Vagina (tissue), 2 donors: ENCODE data around the gene ADGRB2. TPM values are rescaled to one million over a fixed set of nuclear protein-coding genes. Genes with fewer than 3 reads are reported as not detected.

Experiments
- DNase-seq, 2 donors: peaks; one replicate each; pipeline ENCODE4 v3.0.0-alpha.2; 2017; ENCODE audit errors: extremely low spot score in 2 of 2
- H3K27ac ChIP-seq: fragments of 200-600 bp; sonication (generic); one replicate; pipeline ENCODE4 v1.5.1; 2019
- H3K27me3 ChIP-seq: fragments of 200-600 bp; sonication (generic); one replicate; pipeline ENCODE4 v1.5.1; 2019
- H3K36me3 ChIP-seq, 2 donors: fragments of 200-600 bp; sonication (generic); one replicate each; pipeline ENCODE4 v1.5.1; 2017 to 2019
- H3K4me1 ChIP-seq: fragments of 200-600 bp; sonication (generic); one replicate; pipeline ENCODE4 v1.5.1; 2019
- H3K4me3 ChIP-seq, 2 donors: fragments of 200-600 bp; sonication (generic); 1 replicate in 1 of 2; 2 replicates in 1 of 2; pipeline ENCODE4 v1.5.1; 2016 to 2019
- H3K9me3 ChIP-seq: fragments of 200-600 bp; sonication (generic); one replicate; pipeline ENCODE4 v1.5.1; 2019
- POLR2A ChIP-seq, 2 donors: fragments of 450-650 bp; IDR thresholded peaks; one replicate each; pipeline ENCODE4 v1.6.1; 2017; ENCODE audit warnings: antibody characterized with exemption in 2 of 2, mild to moderate bottlenecking in 2 of 2, moderate library complexity in 2 of 2
- POLR2AphosphoS5 ChIP-seq, 2 donors: sonication (generic); formaldehyde crosslinking; IDR thresholded peaks; one replicate each; pipeline ENCODE4 v1.9.0; 2017; ENCODE audit warnings: antibody characterized with exemption in 2 of 2, mild to moderate bottlenecking in 2 of 2, low read depth in 1 of 2; ENCODE audit not compliant: insufficient read depth in 1 of 2
- intact Hi-C: fragments of 100-400 bp; cut with DNase I; formaldehyde crosslinking; loops from one replicate; pipeline ENCODE4 v1.15.1; 2023
- total RNA-seq: library from RNA; depleted of rRNA; stranded (reverse); fragments of >200 nt; gene quantifications from one replicate; pipeline ENCODE4 v1.2.3, GENCODE V29; 2016
- TF ChIP-seq, protein P1 (sequence below), 3 experiments: fragments of 450-650 bp in 2 of 3; fragments of 200-600 bp in 1 of 3; sonication (generic) in 1 of 3; IDR thresholded peaks; one replicate each; pipeline ENCODE4 v1.5.1; 2017 to 2019; ENCODE audit warnings: antibody characterized with exemption in 3 of 3, mild to moderate bottlenecking in 2 of 3, moderate library complexity in 2 of 3

ADGRB2 gene
- total RNA-seq, 1 donor from 2014 or later = 3.9 TPM

DNA sequence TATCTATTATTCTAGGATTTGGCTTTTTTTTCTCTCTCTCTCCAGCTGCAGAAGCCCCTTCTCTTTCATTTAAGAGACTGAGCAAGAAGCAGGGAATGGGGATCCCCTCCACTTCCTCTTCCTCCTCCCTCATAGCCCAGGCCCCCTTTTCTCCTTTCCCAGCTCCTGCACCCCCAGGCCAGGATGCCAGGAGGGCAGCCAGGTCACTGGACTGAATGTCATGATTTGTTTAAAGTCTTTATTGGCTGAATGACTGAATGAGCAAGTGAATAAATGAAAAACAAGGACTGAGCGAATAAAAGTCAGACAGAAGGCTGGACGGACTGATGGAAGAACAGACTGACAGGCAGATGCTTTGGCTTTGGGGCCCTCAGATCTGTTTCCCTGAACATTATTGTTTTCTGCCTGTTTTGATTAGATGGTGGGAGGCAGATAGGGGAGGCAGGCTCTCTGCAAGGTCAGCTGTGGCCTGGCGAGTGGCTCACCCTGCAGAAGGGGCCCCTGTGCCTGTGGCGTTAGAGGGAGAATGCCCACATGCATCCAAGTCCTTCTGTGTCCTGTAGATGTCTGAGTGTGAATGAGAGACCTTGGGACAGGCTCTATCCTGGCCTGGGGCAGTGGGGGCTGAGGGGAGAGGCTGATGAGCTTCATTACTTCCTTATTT is 20.3 kb upstream of the ADGRB2 start:
- no peaks in the 10 kb centered on the region for H3K27me3 ChIP-seq
- intact Hi-C loops = loop anchor here (5.0 to 10.0 kb wide), 2 partner anchors 67 to 280 kb away; no protein-coding TSS in a partner anchor
- no peak for TF ChIP-seq POLR2AphosphoS5 (IDR thresholded peaks at IDR 0.05; ENCODE audit: insufficient read depth in 1 of 2, low read depth in 1 of 2)
- no peak for TF ChIP-seq POLR2A (IDR thresholded peaks at IDR 0.05)
- TF ChIP-seq, protein P1, sequence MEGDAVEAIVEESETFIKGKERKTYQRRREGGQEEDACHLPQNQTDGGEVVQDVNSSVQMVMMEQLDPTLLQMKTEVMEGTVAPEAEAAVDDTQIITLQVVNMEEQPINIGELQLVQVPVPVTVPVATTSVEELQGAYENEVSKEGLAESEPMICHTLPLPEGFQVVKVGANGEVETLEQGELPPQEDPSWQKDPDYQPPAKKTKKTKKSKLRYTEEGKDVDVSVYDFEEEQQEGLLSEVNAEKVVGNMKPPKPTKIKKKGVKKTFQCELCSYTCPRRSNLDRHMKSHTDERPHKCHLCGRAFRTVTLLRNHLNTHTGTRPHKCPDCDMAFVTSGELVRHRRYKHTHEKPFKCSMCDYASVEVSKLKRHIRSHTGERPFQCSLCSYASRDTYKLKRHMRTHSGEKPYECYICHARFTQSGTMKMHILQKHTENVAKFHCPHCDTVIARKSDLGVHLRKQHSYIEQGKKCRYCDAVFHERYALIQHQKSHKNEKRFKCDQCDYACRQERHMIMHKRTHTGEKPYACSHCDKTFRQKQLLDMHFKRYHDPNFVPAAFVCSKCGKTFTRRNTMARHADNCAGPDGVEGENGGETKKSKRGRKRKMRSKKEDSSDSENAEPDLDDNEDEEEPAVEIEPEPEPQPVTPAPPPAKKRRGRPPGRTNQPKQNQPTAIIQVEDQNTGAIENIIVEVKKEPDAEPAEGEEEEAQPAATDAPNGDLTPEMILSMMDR (IDR thresholded peaks at IDR 0.05) = no peak
- DNase-seq = no peak
- no peak overlapping the region for H3K27ac ChIP-seq
- H3K36me3 ChIP-seq = no peaks in the 10 kb centered on the region
- peaks cover 18% of the 10 kb centered on the region for H3K4me1 ChIP-seq
- H3K9me3 ChIP-seq = no peaks in the 10 kb centered on the region
- no peak overlapping the region for H3K4me3 ChIP-seq

DNA sequence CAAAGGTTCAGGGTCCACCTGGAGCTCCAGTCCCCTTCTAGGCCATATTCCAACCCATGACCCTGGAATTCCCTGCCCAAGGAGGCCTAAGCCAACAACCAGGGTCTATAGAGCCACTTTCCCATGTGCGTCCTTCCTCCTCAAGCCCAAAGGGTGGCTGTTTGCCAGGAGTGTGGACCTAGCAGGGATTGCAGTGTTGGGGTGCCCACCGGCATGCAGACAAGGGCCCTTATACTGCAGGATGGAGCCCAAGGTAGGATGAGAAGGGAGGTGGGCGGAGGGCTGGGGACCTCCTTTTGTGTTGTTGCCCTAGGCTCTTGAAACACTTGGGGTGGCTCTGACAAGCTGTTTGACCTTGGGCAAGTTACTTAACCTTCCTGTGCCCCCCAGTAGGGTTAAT is 19.7 kb upstream of the ADGRB2 start:
- no peaks in the 10 kb centered on the region for H3K27me3 ChIP-seq
- H3K27ac ChIP-seq = no peak overlapping the region
- no peak for DNase-seq
- TF ChIP-seq POLR2A (IDR thresholded peaks at IDR 0.05) = no peak
- no peak for TF ChIP-seq POLR2AphosphoS5 (IDR thresholded peaks at IDR 0.05; ENCODE audit: insufficient read depth in 1 of 2, low read depth in 1 of 2)
- TF ChIP-seq, protein P1 (IDR thresholded peaks at IDR 0.05) = no peak
- H3K9me3 ChIP-seq = no peaks in the 10 kb centered on the region
- peaks cover 11% of the 10 kb centered on the region for H3K4me1 ChIP-seq
- intact Hi-C loops = loop anchor here (10.0 kb wide), 1 partner anchor 281 kb away; no protein-coding TSS in a partner anchor
- no peaks in the 10 kb centered on the region for H3K36me3 ChIP-seq
- no peak overlapping the region for H3K4me3 ChIP-seq

DNA sequence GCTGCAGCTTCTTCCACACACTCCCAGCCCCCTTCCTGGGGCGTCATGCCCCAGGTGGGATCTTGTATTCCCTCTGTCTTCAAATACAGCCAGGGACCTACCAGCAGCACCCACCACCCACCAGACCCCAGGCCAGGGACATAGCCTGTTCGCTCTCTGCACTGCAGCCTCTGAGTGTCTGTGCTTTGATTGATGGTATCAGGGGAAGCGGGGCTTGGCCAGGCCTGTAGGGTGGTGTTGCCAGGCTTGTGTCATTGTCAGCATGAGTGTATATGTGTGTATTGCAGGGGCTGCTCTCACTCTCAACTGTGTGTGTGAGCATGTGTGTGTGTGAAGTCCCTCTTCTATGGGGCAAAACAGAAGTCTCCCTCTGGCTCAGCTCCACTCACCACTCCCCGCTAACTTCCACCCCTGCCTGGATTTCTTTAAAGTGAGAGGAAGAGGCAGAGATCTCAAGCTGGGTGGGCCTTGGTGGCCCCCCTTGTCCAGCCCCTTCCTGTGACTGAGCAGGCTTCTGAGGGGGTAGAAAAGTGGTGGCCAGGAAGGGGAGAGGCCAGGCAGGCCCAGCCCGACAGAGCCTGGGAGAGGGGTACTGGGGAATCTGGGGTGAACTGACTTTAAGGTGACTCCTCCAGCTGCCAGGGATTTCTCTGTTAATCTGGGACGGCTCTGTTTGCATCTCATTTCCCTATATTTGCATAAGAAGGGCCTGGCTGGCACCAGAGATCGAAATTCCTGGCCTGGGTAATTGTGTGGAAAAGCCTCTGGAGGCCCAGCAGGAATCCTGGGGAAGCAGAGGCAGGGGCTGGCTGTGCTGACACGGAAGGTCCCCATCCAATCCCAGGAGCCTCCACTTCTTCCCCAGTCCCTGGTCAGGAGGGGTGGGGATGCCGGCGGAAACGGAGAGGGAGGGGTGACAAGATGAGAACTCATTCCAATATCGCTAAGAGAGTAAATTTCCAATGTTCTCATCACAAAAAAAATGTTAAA is 18.6 kb upstream of the ADGRB2 start:
- DNase-seq = no peak

DNA sequence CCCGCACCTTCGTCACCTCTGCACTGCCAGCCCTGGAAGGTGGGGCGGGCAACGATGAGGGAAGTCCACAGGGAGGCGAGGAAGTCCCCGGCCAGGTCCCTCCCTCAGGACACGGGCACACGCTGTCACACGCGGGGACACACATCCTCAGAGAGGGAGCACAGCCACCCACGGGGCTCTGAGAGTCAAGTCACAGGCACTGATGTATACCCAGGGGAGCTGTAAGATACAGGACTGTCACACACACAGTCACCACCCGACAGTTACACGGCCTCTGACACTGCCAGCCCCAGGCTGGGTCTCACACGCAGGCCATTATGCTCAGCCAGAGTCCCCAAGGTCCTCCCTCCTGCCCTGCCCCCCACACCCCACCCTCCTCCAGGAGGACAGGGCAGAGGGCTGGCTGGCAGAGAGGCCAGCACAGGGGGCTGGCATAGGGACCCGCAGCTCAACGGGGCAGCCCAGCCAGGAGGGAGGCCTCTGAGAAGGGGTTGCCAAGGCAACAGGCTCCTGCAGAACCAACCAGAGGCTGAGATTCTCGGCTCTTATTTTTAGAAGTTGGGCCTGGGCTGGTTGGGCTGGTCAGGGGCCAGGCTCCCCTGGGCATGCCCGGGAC is 17.7 kb upstream of the ADGRB2 start:
- Histone ChIP-seq H3K4me1 (no peaks in the 10 kb centered on the region), H3K4me3 (no peak overlapping the region), H3K27me3 (no peaks in the 10 kb centered on the region), H3K36me3 (no peaks in the 10 kb centered on the region), H3K9me3 (no peaks in the 10 kb centered on the region), H3K27ac (no peak overlapping the region)
- TF ChIP-seq POLR2AphosphoS5 (IDR thresholded peaks at IDR 0.05; ENCODE audit: insufficient read depth in 1 of 2, low read depth in 1 of 2) (no peak), POLR2A (IDR thresholded peaks at IDR 0.05) (no peak)
- TF ChIP-seq, protein P1 (IDR thresholded peaks at IDR 0.05) = no peak
- DNase-seq = no peak
- intact Hi-C loops = loop anchor here (10.0 kb wide), 1 partner anchor 283 kb away; no protein-coding TSS in a partner anchor

More for the DNA sequence above, 18.6 kb upstream of the ADGRB2 start:
- Histone ChIP-seq H3K9me3 (no peaks in the 10 kb centered on the region), H3K36me3 (no peaks in the 10 kb centered on the region), H3K4me3 (no peak overlapping the region), H3K27ac (no peak overlapping the region), H3K27me3 (no peaks in the 10 kb centered on the region), H3K4me1 (no peaks in the 10 kb centered on the region)
- intact Hi-C loops = loop anchor here (10.0 kb wide), 1 partner anchor 282 kb away; no protein-coding TSS in a partner anchor
- TF ChIP-seq POLR2A (IDR thresholded peaks at IDR 0.05) (no peak), POLR2AphosphoS5 (IDR thresholded peaks at IDR 0.05; ENCODE audit: insufficient read depth in 1 of 2, low read depth in 1 of 2) (no peak)
- TF ChIP-seq, protein P1 (IDR thresholded peaks at IDR 0.05) = no peak
